Measurements from ENCODE around the gene CCRL2.

GRCh38 chr3:46386205-46386604, 20.9 kb upstream of the CCRL2 start:
- no peak for TF ChIP-seq CTCF (IDR thresholded peaks at IDR 0.05)
- no peak for TF ChIP-seq POLR2A (IDR thresholded peaks at IDR 0.05)
